Hepatocyte (in vitro differentiated cells): ENCODE results near the gene BEAN1. TPM values are rescaled to one million over a fixed set of nuclear protein-coding genes. Genes with fewer than 3 reads are reported as not detected.
"Not testable (repeated sequence)": the region's sequence is repeated elsewhere in the genome, so short reads cannot be mapped to it uniquely, and the experiment has no call there.

Experiments
- DNase-seq: peaks from one replicate; pipeline ENCODE4 v3.0.0-alpha.2; 2016; ENCODE audit warnings: low spot score
- H2AFZ ChIP-seq: fragments of 200-600 bp; sonication (generic); 2 replicates; pipeline ENCODE4 v1.6.0; 2016; ENCODE audit warnings: antibody characterized with exemption, mild to moderate bottlenecking
- H3K27ac ChIP-seq: fragments of 200-600 bp; sonication (generic); 2 replicates; pipeline ENCODE4 v1.5.1; 2016; ENCODE audit warnings: mild to moderate bottlenecking
- H3K27me3 ChIP-seq: fragments of 200-600 bp; sonication (generic); 2 replicates; pipeline ENCODE4 v1.6.1; 2016
- H3K36me3 ChIP-seq: fragments of 200-600 bp; sonication (generic); replicated peaks from 2 replicates; pipeline ENCODE4 v1.5.1; 2016; ENCODE audit warnings: low read depth; ENCODE audit not compliant: insufficient read depth
- H3K4me1 ChIP-seq: fragments of 200-600 bp; sonication (generic); 2 replicates; pipeline ENCODE4 v1.5.1; 2016; ENCODE audit warnings: mild to moderate bottlenecking, moderate library complexity; ENCODE audit not compliant: insufficient read depth
- H3K4me2 ChIP-seq: fragments of 200-600 bp; sonication (generic); 2 replicates; pipeline ENCODE4 v1.6.0; 2016
- H3K4me3 ChIP-seq: fragments of 200-600 bp; sonication (generic); 2 replicates; pipeline ENCODE4 v1.5.1; 2016; ENCODE audit warnings: mild to moderate bottlenecking
- H3K79me2 ChIP-seq: fragments of 200-600 bp; sonication (generic); 2 replicates; pipeline ENCODE4 v1.6.0; 2017; ENCODE audit warnings: mild to moderate bottlenecking
- H3K9me2 ChIP-seq: fragments of 200-600 bp; sonication (generic); replicated peaks from 2 replicates; pipeline ENCODE4 v1.6.0; 2017; ENCODE audit warnings: mild to moderate bottlenecking; ENCODE audit not compliant: insufficient read depth
- H3K9me3 ChIP-seq: fragments of 200-600 bp; sonication (generic); 2 replicates; pipeline ENCODE4 v1.5.1; 2016; ENCODE audit warnings: low read depth, mild to moderate bottlenecking
- H4K20me1 ChIP-seq: fragments of 200-600 bp; sonication (generic); 2 replicates; pipeline ENCODE4 v1.6.0; 2016; ENCODE audit warnings: mild to moderate bottlenecking; ENCODE audit not compliant: insufficient read depth, poor library complexity, severe bottlenecking
- EZH2 ChIP-seq: fragments of 200-600 bp; sonication (generic); IDR thresholded peaks from 2 replicates; pipeline ENCODE4 v1.6.1; 2016; ENCODE audit warnings: antibody characterized with exemption, mild to moderate bottlenecking, borderline replicate concordance
- EZH2phosphoT487 ChIP-seq: fragments of 200-600 bp; sonication (generic); IDR thresholded peaks from one replicate; pipeline ENCODE4 v1.6.1; 2018; ENCODE audit warnings: antibody characterized with exemption, mild to moderate bottlenecking, low read depth, moderate library complexity; ENCODE audit not compliant: unreplicated experiment, severe bottlenecking
- WGBS: methylation state at CpG from one replicate; pipeline ENCODE4 v1.1.6; 2016; ENCODE audit warnings: low lambda C conversion rate; ENCODE audit errors: missing lambda C conversion rate; 5-methylcytosine and 5-hydroxymethylcytosine counted together
- polyA plus RNA-seq: library from polyadenylated mRNA; unstranded; fragments of >200 nt; fragmentation: Nextera tagmentation; extraction: Ambion mirVana; gene quantifications from 2 replicates; pipeline ENCODE4 v1.2.1, GENCODE V29; 2016
- total RNA-seq: library from RNA; depleted of rRNA; stranded (reverse); fragments of >200 nt; gene quantifications from 2 replicates; pipeline ENCODE4 v1.2.3, GENCODE V29; 2014
- TF ChIP-seq, protein P1 (sequence below): fragments of 200-600 bp; sonication (generic); IDR thresholded peaks from 2 replicates; pipeline ENCODE4 v1.5.1; 2016; ENCODE audit warnings: antibody characterized with exemption, mild to moderate bottlenecking; ENCODE audit not compliant: poor library complexity

The BEAN1 gene
- total and polyA plus RNA-seq, 2 experiments from 2014 or later: 0.63 to 1.8 TPM

DNA sequence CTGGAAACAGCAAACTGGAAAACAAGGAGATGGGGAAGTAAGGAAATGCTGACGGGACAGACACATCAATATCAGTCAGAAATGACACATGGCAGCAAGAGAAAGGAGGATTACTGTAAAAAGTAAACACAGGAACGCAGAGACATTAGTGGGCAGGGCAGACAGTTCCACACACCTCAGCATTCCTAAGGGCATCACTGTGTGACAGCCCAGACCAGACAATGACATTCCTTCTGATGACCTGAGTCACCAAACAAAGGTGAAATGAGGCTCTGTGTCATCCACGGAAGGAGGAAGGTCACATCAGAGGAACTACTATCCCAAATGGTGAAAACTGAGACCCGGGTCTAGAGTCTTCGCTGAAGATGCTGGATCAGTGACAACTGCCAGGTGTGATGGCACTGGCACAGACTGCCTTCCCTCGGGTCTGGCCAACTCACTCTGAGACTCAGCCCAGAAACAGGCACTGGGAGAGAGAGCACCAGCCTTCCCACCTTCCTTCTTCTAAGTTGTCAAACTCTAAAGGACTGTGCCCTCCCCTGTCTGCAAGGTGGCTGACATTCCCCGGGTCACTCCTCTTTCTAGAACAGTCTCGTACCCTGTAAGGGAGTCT is 86.1 kb downstream of the BEAN1 start:
- H3K4me2 ChIP-seq: no peak overlapping the region
- H3K36me3 ChIP-seq: no peaks in the 10 kb centered on the region
- no peaks in the 10 kb centered on the region for H3K27me3 ChIP-seq
- H3K9me2 ChIP-seq: no peaks in the 10 kb centered on the region
- no peak overlapping the region for H2AFZ ChIP-seq
- TF ChIP-seq, protein P1, sequence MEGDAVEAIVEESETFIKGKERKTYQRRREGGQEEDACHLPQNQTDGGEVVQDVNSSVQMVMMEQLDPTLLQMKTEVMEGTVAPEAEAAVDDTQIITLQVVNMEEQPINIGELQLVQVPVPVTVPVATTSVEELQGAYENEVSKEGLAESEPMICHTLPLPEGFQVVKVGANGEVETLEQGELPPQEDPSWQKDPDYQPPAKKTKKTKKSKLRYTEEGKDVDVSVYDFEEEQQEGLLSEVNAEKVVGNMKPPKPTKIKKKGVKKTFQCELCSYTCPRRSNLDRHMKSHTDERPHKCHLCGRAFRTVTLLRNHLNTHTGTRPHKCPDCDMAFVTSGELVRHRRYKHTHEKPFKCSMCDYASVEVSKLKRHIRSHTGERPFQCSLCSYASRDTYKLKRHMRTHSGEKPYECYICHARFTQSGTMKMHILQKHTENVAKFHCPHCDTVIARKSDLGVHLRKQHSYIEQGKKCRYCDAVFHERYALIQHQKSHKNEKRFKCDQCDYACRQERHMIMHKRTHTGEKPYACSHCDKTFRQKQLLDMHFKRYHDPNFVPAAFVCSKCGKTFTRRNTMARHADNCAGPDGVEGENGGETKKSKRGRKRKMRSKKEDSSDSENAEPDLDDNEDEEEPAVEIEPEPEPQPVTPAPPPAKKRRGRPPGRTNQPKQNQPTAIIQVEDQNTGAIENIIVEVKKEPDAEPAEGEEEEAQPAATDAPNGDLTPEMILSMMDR: no peak
- TF ChIP-seq EZH2: no peak
- TF ChIP-seq EZH2phosphoT487: no peak
- H3K27ac ChIP-seq: peak overlapping the region; percentile 55
- no peaks in the 10 kb centered on the region for H3K79me2 ChIP-seq
- peaks cover 15% of the 10 kb centered on the region for H3K4me1 ChIP-seq
- 77% methylated on average over 8 of the region's 8 CpGs for WGBS
- no peaks in the 10 kb centered on the region for H4K20me1 ChIP-seq
- H3K9me3 ChIP-seq: no peaks in the 10 kb centered on the region
- H3K4me3 ChIP-seq: no peak overlapping the region
- DNase-seq: no peak

DNA sequence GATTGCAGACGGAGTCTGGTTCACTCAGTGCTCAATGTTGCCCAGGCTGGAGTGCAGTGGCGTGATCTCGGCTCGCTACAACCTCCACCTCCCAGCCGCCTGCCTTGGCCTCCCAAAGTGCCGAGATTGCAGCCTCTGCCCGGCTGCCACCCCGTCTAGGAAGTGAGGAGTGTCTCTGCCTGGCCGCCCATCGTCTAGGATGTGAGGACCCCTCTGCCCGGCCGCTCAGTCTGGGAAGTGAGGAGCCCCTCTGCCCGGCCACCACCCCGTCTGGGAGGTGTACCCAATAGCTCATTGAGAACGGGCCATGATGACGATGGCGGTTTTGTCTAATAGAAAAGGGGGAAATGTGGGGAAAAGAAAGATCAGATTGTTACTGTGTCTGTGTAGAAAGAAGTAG is 87.3 kb downstream of the BEAN1 start:
- H3K36me3 ChIP-seq, H3K9me3 ChIP-seq, DNase-seq, H3K4me3 ChIP-seq, H2AFZ ChIP-seq, H3K27ac ChIP-seq, H3K4me2 ChIP-seq, H4K20me1 ChIP-seq, H3K79me2 ChIP-seq, H3K9me2 ChIP-seq, H3K27me3 ChIP-seq: not testable (repeated sequence)
- over 99% methylated on average over 11 of the region's 17 CpGs for WGBS
- peaks cover 15% of the 10 kb centered on the region for H3K4me1 ChIP-seq

DNA sequence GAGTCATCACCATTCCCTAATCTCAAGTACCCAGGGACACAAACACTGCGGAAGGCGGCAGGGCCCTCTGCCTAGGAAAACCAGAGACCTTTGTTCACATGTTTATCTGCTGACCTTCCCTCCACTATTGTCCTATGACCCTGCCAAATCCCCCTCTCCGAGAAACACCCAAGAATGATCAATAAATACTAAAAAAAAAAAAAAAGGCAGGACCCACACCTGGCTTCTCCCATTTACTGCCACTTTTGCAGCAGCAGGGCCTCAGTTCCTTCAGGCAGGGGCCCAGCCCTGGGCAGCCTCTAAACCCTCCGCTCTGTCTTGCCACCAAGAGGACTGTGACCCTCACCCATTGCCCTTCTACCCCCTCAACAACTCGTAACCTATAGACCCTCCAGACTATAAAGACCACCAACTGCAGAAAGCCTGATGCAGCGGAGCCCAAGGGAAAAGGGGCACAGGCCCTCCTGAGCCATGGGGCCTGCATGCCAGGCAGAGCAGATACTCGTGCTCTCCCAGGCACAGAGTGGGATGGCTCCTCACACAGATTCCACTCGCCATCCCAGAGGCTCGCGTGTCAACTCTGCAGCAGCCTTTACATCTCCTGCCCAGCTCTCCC is 88.0 kb downstream of the BEAN1 start:
- H3K4me2 ChIP-seq, H3K4me3 ChIP-seq, H3K27ac ChIP-seq, H3K36me3 ChIP-seq, H2AFZ ChIP-seq, DNase-seq, H3K9me2 ChIP-seq, H3K9me3 ChIP-seq, H3K79me2 ChIP-seq, H4K20me1 ChIP-seq, H3K27me3 ChIP-seq: not testable (repeated sequence)
- 91% methylated on average over 9 of the region's 10 CpGs for WGBS
- peaks cover 15% of the 10 kb centered on the region for H3K4me1 ChIP-seq

DNA sequence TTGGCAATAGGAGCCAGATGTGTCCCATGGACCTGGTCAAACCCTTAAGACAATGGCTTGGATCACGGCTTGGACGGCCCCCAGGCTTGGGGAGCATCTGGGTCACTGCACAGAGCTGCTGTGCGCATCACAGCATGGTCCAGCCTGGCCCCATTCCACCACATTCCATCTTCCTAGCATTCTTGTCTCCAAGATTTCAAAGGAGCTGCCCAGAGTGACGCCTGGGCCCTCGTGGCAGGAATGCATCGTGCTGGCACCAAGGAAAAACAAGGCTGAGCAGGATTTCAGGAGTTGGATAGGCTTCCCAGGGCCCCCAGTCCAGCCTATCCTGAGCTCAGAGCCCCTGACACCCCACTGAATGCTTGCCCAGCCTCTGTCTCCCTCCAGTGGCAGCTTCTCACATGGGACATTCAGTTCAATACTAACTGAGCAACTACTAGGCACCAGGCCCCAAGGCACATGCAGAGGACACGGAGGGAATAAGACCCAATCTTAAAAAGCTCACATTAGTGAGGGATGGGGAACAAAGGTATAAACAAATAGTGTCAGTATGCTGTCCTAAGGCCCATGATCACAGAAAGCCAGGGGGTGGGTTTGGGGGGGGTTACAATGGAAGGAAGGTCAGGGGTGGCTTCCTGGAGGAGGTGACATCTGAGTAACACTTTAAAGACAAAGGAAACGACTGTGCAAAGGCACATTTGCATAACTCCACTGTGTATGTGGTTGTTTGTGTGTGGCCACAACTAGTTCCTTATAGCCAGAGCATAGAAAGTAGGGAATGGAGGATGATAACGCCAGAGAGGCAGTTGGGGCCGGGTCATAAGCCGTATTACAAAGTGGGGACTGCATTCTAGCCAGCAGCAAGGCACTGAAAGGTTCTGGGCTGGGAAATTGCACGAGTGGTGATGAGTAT is 88.8 kb downstream of the BEAN1 start:
- peaks cover 15% of the 10 kb centered on the region for H3K4me1 ChIP-seq
- no peak for TF ChIP-seq EZH2
- no peak for TF ChIP-seq EZH2phosphoT487
- TF ChIP-seq, protein P1: no peak
- no peaks in the 10 kb centered on the region for H3K79me2 ChIP-seq
- H3K9me2 ChIP-seq: no peaks in the 10 kb centered on the region
- H3K27ac ChIP-seq: peak overlapping the region; percentile 86
- peak; percentile 34 for DNase-seq
- no peaks in the 10 kb centered on the region for H3K9me3 ChIP-seq
- H4K20me1 ChIP-seq: no peaks in the 10 kb centered on the region
- no peak overlapping the region for H3K4me3 ChIP-seq
- 90% methylated on average over 12 of the region's 12 CpGs for WGBS
- no peaks in the 10 kb centered on the region for H3K36me3 ChIP-seq
- H3K27me3 ChIP-seq: no peaks in the 10 kb centered on the region
- H2AFZ ChIP-seq: no peak overlapping the region
- H3K4me2 ChIP-seq: no peak overlapping the region
